GM21360 (cell line): ENCODE data around the gene APOA4.
"Not testable (repeated sequence)": the region's sequence is repeated elsewhere in the genome, so short reads cannot be mapped to it uniquely, and the experiment has no call there.

Source experiments
- ATAC-seq: cut with Tn5 transposase; IDR thresholded peaks from one replicate; pipeline ENCODE4 v1.9.1; 2021; ENCODE audit warnings: mild to moderate bottlenecking, moderate library complexity; ENCODE audit not compliant: unreplicated experiment

APOA4 gene

DNA sequence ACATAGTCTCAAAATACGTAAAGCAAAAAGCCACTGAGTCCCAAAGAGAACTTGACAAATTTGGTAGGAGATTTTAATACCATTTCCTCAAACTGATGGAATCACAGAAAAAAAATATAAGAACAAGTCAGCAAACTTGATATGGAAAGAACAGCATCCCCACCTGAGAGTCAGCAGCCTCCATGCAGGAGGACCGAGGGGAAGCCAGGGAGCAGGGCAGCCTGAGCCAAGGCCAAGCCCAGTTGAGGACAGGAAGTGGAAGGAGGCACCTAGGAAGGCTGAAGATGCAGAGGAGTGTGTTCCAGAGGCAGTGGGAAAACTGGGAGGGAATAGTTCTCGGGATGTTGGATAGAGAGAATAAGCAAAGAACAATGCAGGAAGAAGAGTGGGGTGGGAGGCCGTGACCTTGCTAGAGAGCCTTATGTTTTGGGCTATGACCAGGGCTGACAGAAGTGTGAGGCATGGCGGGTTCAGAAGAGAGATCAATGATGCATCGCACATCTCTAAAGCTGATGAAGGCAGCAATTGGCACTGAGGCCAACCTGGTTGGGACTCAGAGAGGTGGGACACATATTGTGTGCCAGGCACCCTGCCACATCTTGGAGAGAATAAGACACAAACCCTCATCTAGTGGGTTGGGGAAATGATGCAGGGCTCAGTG lies 15.4 kb downstream of the APOA4 start:
- no peak for ATAC-seq

DNA sequence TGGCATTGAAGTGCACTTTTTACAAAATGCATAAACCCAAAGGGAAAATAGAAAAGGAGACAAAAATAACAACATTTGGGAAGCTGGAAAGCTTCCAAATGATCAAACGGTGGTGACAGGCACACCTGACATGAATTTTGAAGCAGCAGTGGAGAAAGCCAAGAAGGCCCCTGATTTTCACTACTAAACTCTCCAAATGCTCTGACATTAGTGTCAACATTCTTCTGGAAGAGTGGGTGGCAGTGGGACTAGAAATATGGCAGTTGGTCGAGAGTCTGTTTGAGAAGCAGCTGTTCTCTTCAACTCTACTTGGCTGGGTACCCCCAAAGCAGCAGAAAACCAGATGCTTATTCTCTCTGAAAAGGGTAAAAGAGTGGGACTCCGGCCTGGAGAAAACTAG lies 19.1 kb downstream of the APOA4 start:
- ATAC-seq, result no peak

- not testable (repeated sequence) for ATAC-seq
Measured at GRCh38 chr11:116801662-116802061, 21.4 kb downstream of the APOA4 start.

- ATAC-seq, result no peak
Measured at GRCh38 chr11:116800610-116801009, 22.5 kb downstream of the APOA4 start.

- ATAC-seq, result no peak
Measured at GRCh38 chr11:116798368-116798767, 24.7 kb downstream of the APOA4 start.

- ATAC-seq, result no peak
Measured at GRCh38 chr11:116797816-116798215, 25.3 kb downstream of the APOA4 start.

DNA sequence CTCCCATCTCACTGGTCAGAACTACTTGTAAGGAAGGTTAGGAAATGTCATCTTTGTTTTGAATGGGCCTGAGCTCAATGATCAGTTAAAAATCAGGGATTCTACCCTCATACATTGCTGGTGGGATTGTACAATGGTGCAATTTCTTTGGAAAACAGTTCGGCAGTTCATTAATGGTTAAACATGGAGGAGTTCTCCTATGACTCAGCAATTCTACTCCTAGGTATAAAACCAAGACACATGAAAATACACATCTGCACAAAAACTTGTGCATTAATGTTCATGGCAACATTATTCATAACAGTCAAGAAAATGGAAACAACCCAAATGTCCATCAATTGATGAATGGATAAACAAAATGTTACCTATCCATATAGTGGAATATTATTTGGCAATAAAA lies 26.6 kb downstream of the APOA4 start:
- no peak for ATAC-seq

- ATAC-seq, result no peak
Measured at GRCh38 chr11:116794851-116795250, 28.3 kb downstream of the APOA4 start.

GRCh38 chr11:116793772-116794097 lies 29.4 kb downstream of the APOA4 start:
- no peak for ATAC-seq

DNA sequence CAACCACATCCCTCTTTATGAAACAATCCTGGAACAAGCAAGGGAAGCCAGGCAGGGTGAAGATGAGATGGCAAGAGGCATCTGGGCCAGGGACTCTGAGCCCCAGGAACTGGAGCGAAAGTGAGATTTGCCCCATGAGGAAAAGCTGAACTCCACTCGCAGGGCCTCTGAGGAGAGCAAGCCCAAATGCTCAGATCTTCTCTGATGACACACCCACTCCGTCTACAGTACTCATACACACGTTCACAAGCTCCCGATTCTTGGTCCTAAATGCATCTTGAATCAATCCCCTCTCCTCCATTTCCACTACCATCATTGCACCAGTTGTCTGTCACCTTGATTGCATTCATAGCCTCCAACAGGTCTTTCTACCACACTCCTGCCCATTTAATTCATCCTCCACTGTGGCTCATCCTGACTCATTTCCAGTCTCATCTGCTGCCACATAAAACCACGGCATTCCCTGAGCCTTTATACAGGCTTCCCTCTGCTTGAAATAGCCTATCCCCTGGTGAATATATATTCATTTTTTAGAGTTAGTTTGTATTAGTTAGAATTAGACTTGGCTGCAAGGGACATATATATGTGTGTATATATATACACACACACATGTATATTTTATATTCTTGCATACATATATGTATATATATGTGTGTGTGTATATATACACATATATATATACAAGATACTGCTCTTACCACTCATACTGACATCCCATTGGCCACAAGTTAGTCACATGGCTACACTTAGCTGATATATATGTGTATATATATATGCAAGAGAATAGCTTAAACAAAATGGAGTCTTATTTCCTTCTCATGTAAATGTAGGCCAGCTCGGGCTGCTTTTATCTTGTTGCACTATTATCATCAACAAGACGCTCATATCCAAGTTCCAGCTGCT lies 30.0 kb downstream of the APOA4 start:
- ATAC-seq, result no peak

DNA sequence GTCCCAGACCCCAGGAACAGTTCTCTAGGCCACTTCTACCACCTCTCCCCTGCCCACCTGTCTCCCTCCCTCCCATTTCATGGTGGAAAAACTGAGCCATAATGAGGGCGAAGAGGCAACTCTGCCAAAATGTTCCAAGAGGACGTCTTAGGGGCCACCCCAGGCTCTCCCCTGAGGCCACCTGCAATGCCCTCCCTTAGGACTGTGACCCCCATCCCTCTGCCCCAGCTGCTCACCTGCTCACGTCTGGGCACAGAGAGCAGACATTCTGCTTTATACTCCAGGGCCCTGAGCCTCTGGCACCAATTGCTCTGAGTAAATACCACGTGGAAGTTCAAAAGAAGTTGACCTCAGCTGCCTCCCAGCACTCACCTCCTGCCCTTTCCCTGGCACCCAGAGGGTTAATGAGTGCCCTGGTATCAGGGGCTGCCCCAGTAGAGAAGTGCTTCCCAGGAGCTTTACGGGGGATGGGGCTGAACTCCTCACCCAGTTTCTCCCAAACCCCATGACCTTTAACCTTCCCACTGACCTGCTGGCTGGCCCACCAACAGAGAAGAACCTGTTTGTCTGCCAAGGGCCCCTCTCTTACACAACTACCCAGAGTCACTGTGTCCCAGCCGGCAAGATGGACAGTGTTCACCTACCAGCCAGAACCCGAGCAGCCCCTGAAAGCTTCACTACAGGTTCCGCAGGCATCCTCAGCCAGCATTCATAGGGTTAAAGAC lies 30.8 kb downstream of the APOA4 start:
- no peak for ATAC-seq

- no peak for ATAC-seq
Measured at GRCh38 chr11:116791813-116792143, 31.3 kb downstream of the APOA4 start, which contains the start of gene APOA5. Gene APOA5 (minus strand): TSS chr11:116791879. CDS start chr11:116791860, 19 bp downstream.

DNA sequence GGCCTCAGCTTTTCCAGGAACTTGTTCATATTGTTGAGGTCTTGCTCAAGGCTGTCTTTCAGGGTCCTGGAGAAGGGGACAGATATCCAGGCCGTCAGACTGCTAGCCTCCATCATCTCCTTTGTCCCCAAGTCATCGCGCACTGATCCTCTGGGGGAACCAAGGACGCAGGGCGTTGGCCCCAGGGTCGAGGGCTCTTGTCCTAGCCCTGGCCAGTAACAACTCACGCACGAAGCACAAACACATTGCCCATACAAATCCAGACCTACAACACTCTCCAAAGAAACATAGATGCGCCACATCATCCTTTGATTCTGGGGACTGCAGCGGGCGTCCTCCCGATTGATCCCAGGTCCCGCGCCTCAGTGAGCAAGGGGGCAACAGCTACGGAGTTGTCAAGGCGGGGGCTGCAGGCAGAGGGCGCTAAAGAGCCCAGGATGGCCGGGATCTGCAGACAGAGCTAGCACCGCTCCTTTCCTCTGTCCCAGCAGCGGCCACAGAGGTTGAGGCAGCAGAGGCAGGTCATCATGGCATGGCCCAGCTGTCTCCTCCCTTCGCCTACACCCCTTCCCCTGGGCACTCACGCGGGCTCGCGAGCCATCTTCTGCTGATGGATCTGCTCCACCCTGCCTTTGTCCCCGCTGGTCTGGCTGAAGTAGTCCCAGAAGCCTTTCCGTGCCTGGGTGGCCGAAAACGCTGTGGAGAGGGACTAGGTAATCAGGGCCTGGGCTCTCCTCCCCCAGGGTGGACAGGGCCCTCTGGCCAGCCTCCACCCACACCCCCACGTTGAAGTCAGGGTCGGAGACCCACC lies 31.9 kb downstream of the APOA4 start:
- no peak for ATAC-seq

GRCh38 chr11:116790167-116791001 lies 32.7 kb downstream of the APOA4 start:
- ATAC-seq, result no peak

DNA sequence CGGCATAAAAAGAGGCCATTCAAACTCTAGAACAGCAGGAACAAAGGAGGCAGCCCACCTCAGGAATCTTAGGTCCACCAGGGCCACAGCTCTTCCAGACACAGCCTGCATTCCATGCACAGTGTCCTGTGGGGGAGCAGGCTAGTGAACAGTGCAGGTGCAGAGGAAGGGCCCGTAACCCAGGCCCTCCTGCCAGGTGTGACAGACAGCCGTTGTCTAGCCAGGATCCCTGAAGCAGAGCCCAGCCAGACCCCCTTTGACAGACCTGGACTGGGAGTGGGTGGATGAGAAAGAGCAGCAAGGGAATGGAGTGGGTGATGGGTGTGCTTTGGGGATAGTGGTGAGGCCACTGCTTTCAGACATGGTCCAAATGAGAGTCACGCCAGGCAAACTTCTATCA lies 34.1 kb downstream of the APOA4 start:
- no peak for ATAC-seq

DNA sequence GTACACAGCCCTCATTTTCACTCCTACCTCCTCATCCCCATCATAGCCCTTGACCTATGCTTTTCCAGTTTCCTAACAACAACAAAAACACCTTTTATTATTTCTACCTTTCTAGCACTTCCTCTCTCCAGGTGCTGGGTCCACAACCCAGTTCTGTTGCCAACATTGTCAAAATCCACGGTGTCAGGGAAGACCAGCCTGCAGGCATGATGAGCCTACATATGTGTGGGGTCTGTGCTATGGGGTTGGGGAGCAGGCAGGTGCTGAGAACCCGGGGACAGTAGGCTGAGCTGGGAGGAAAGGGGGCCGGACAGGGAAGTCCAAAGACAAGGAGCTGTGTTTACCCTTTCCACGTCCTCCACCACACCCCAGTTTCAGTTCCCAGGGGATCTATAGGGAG lies 34.6 kb downstream of the APOA4 start:
- ATAC-seq, result no peak

GRCh38 chr11:116787786-116788486 lies 35.2 kb downstream of the APOA4 start, which contains the start of gene ZPR1:
Gene ZPR1 (minus strand): TSS chr11:116788023. CDS start chr11:116787990, 33 bp downstream.
- ATAC-seq, result peak; percentile 81

DNA sequence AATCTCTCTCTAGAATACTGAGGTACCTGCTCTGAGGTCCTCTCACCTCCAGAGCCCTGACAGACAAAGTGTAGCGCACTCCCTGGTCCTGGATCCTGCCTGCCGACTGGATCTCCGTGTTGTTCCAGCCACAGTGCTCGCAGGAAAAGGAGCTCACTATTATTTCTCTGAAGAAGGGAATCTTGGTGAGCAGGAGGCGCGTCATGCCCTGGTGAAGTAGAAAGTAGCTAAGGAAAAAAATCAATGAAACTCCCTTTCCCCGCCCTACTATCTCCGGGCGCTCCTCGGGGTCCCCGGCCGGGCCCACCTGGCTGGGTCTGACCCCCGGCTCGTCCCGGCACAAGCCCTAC lies 35.7 kb downstream of the APOA4 start:
- ATAC-seq, result peak; percentile 13

GRCh38 chr11:116786966-116787365 lies 36.1 kb downstream of the APOA4 start:
- ATAC-seq, result no peak
